WTC11 (cell line): Measurements from ENCODE around the gene LRRC31.

Source experiments
- CBFB ChIP-seq: sonication (generic); formaldehyde crosslinking; IDR thresholded peaks from 2 replicates; pipeline ENCODE4 v1.8.1; 2022; ENCODE audit warnings: mild to moderate bottlenecking, low read depth, missing genetic modification reagents
- CREM ChIP-seq: sonication (generic); formaldehyde crosslinking; IDR thresholded peaks from 2 replicates; pipeline ENCODE4 v1.8.1; 2022; ENCODE audit warnings: mild to moderate bottlenecking, missing genetic modification reagents, moderate library complexity
- ESRRA ChIP-seq: sonication (generic); formaldehyde crosslinking; IDR thresholded peaks from 2 replicates; pipeline ENCODE4 v1.8.1; 2022; ENCODE audit warnings: mild to moderate bottlenecking, missing genetic modification reagents, borderline replicate concordance
- ETV6 ChIP-seq: sonication (generic); formaldehyde crosslinking; IDR thresholded peaks from 2 replicates; pipeline ENCODE4 v1.8.1; 2022; ENCODE audit warnings: mild to moderate bottlenecking, missing genetic modification reagents
- HMGA2 ChIP-seq: fragments of 250-450 bp; sonication (Bioruptor Pico); IDR thresholded peaks from 2 replicates; pipeline ENCODE4 v1.4.0; 2021; ENCODE audit warnings: mild to moderate bottlenecking, moderate library complexity
- KAT7 ChIP-seq: sonication (generic); formaldehyde crosslinking; IDR thresholded peaks from 2 replicates; pipeline ENCODE4 v1.8.1; 2023; ENCODE audit warnings: missing genetic modification reagents, mild to moderate bottlenecking, borderline replicate concordance
- SMAD3 ChIP-seq: sonication (generic); formaldehyde crosslinking; IDR thresholded peaks from 2 replicates; pipeline ENCODE4 v1.8.0; 2022; ENCODE audit warnings: missing genetic modification reagents, mild to moderate bottlenecking, borderline replicate concordance
- ZNF219 ChIP-seq: sonication (generic); formaldehyde crosslinking; IDR thresholded peaks from 2 replicates; pipeline ENCODE4 v1.8.0; 2023; ENCODE audit warnings: missing genetic modification reagents, mild to moderate bottlenecking, borderline replicate concordance
- TF ChIP-seq, protein P1 (sequence below): sonication (generic); formaldehyde crosslinking; IDR thresholded peaks from 2 replicates; pipeline ENCODE4 v1.8.0; 2022; ENCODE audit warnings: mild to moderate bottlenecking, missing genetic modification reagents
- TF ChIP-seq, protein P2 (sequence below): fragments of 200-600 bp; IDR thresholded peaks from 2 replicates; pipeline ENCODE4 v1.8.0; 2022; ENCODE audit warnings: antibody characterized with exemption
- TF ChIP-seq, protein P3 (sequence below): sonication (generic); formaldehyde crosslinking; conservative IDR thresholded peaks from 2 replicates; pipeline ENCODE4 v1.8.1; 2023; ENCODE audit warnings: mild to moderate bottlenecking, low read depth, missing genetic modification reagents, moderate library complexity
- TF ChIP-seq, protein P4 (sequence below): sonication (generic); formaldehyde crosslinking; conservative IDR thresholded peaks from 2 replicates; pipeline ENCODE4 v1.8.1; 2022; ENCODE audit warnings: mild to moderate bottlenecking, missing genetic modification reagents

DNA sequence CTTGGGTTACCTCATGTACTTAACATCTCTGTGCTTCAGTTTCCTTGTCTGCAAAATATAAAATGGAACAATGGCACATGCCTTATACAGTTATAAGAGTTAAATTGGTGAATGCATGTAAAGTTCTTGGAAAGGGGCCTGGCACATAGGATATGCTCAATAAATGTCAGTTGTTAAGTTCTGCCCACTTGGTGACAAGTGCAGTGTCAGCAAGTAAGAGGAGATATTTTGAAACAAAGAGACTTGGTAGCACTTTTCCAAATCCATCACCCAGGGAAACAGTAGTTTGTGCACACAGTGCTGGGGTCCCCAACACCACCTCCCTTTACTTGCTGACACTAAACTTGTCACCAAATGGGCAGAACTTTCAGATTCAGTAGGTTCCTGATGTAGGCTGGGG lies 19.1 kb downstream of the LRRC31 start:
- TF ChIP-seq ESRRA (CRISPR knock-in tag) = no peak
- TF ChIP-seq, protein P1, sequence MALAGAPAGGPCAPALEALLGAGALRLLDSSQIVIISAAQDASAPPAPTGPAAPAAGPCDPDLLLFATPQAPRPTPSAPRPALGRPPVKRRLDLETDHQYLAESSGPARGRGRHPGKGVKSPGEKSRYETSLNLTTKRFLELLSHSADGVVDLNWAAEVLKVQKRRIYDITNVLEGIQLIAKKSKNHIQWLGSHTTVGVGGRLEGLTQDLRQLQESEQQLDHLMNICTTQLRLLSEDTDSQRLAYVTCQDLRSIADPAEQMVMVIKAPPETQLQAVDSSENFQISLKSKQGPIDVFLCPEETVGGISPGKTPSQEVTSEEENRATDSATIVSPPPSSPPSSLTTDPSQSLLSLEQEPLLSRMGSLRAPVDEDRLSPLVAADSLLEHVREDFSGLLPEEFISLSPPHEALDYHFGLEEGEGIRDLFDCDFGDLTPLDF (CRISPR knock-in tag) = no peak
- TF ChIP-seq, protein P2, sequence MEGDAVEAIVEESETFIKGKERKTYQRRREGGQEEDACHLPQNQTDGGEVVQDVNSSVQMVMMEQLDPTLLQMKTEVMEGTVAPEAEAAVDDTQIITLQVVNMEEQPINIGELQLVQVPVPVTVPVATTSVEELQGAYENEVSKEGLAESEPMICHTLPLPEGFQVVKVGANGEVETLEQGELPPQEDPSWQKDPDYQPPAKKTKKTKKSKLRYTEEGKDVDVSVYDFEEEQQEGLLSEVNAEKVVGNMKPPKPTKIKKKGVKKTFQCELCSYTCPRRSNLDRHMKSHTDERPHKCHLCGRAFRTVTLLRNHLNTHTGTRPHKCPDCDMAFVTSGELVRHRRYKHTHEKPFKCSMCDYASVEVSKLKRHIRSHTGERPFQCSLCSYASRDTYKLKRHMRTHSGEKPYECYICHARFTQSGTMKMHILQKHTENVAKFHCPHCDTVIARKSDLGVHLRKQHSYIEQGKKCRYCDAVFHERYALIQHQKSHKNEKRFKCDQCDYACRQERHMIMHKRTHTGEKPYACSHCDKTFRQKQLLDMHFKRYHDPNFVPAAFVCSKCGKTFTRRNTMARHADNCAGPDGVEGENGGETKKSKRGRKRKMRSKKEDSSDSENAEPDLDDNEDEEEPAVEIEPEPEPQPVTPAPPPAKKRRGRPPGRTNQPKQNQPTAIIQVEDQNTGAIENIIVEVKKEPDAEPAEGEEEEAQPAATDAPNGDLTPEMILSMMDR = no peak
- TF ChIP-seq, protein P3, sequence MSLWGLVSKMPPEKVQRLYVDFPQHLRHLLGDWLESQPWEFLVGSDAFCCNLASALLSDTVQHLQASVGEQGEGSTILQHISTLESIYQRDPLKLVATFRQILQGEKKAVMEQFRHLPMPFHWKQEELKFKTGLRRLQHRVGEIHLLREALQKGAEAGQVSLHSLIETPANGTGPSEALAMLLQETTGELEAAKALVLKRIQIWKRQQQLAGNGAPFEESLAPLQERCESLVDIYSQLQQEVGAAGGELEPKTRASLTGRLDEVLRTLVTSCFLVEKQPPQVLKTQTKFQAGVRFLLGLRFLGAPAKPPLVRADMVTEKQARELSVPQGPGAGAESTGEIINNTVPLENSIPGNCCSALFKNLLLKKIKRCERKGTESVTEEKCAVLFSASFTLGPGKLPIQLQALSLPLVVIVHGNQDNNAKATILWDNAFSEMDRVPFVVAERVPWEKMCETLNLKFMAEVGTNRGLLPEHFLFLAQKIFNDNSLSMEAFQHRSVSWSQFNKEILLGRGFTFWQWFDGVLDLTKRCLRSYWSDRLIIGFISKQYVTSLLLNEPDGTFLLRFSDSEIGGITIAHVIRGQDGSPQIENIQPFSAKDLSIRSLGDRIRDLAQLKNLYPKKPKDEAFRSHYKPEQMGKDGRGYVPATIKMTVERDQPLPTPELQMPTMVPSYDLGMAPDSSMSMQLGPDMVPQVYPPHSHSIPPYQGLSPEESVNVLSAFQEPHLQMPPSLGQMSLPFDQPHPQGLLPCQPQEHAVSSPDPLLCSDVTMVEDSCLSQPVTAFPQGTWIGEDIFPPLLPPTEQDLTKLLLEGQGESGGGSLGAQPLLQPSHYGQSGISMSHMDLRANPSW = no peak
- TF ChIP-seq ZNF219 (CRISPR knock-in tag) = no peak
- TF ChIP-seq ETV6 = no peak
- TF ChIP-seq, protein P4, sequence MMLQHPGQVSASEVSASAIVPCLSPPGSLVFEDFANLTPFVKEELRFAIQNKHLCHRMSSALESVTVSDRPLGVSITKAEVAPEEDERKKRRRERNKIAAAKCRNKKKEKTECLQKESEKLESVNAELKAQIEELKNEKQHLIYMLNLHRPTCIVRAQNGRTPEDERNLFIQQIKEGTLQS (CRISPR knock-in tag) = no peak
- no peak for TF ChIP-seq KAT7 (CRISPR knock-in tag)
- TF ChIP-seq HMGA2 (CRISPR knock-in tag) = no peak
- no peak for TF ChIP-seq SMAD3 (CRISPR knock-in tag)
- no peak for TF ChIP-seq CREM (CRISPR knock-in tag)
- no peak for TF ChIP-seq CBFB (CRISPR knock-in tag)
